Gastrocnemius medialis (tissue), 4 donors: ENCODE data around the gene HPCAL1.

ENCODE experiments used
- CTCF ChIP-seq, 5 experiments: fragments of 450-650 bp in 3 of 5; fragments of 200-600 bp in 2 of 5; sonication (generic) in 2 of 5; IDR thresholded peaks in 4 of 5; conservative IDR thresholded peaks in 1 of 5; 1 replicate in 4 of 5; 2 replicates in 1 of 5; pipeline ENCODE4 v1.5.1; 2016 to 2019; ENCODE audit warnings: antibody characterized with exemption in 5 of 5, mild to moderate bottlenecking in 3 of 5, moderate library complexity in 3 of 5
- POLR2A ChIP-seq, 2 donors: fragments of 450-650 bp; IDR thresholded peaks; one replicate each; pipeline ENCODE4 v1.6.1; 2017; ENCODE audit warnings: antibody characterized with exemption in 2 of 2, mild to moderate bottlenecking in 2 of 2, moderate library complexity in 2 of 2

DNA sequence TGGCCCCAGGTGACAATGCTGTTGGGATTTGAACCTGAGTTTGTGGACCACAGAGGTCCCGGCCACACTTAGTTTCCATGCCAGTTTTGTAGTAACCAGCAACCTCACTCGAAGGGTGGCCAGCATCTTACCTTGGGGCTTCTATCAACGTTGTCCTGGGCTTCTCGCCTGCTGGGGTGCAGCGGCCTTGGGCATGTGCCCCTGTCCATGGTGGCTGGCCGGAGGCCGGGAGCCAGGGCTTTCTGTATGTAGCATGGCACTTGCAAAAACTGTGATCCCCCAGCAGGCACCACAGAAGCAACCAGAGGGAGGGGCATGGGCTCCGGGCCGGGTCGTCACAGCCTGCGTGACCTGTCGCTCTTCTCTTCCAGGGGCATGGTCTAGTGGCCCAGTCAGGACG is 93.8 kb downstream of the HPCAL1 start:
- TF ChIP-seq CTCF (IDR thresholded peaks at IDR 0.05 in 4 of 5, conservative IDR thresholded peaks at IDR 0.05 in 1 of 5) = no peak
- no peak for TF ChIP-seq POLR2A (IDR thresholded peaks at IDR 0.05)
